ENCODE data around the gene PRKRA. TPM values are rescaled to one million over a fixed set of nuclear protein-coding genes. Genes with fewer than 3 reads are reported as not detected.
A peak's percentile ranks its signal among the peaks of the same experiment; 100 is the strongest.

The PRKRA gene
- total and polyA plus RNA-seq, 9 of the 15 experiments (the other 6 are each of a cell fraction or from before 2014, with no cell fraction given) = 14.1 to 78.1 (median 52.3) TPM

- TF ChIP-seq ZZZ3 (IDR thresholded peaks at IDR 0.05) (no peak), RNF2 (IDR thresholded peaks at IDR 0.05) (peak; percentile 87), ZBTB12 (CRISPR knock-in tag; IDR thresholded peaks at IDR 0.05) (no peak), RERE (CRISPR knock-in tag; IDR thresholded peaks at IDR 0.05; ENCODE audit: borderline replicate concordance) (no peak), GTF2B (IDR thresholded peaks at IDR 0.05; ENCODE audit: extremely low read depth, insufficient read length) (no peak), ZNF253 (CRISPR knock-in tag; conservative IDR thresholded peaks at IDR 0.05) (no peak), TRIM24 (IDR thresholded peaks at IDR 0.05) (peak; percentile 47 to 57; a peak in 2 of 4 replicates), ZBTB8A (IDR thresholded peaks at IDR 0.05; ENCODE audit: partially characterized antibody) (no peak), HIVEP1 (CRISPR knock-in tag; IDR thresholded peaks at IDR 0.05) (0 out of 2 replicates have a peak, but pooled peaks have one; percentile 52), EP300 (IDR thresholded peaks at IDR 0.05; ENCODE audit: low read length) (peak; percentile 79), TCF15 (CRISPR knock-in tag; IDR thresholded peaks at IDR 0.05) (no peak), YBX1 (IDR thresholded peaks at IDR 0.05) (no peak), PML (IDR thresholded peaks at IDR 0.05; ENCODE audit: low read length) (peak; percentile 51; the same call in 1 of the 2 replicates), THRAP3 (IDR thresholded peaks at IDR 0.05; ENCODE audit: borderline replicate concordance) (no peak), ZNF764 (CRISPR knock-in tag; IDR thresholded peaks at IDR 0.05; ENCODE audit: low read depth) (no peak), CREB1 (IDR thresholded peaks at IDR 0.05) (peak; percentile 47), CREB1 (CRISPR knock-in tag; IDR thresholded peaks at IDR 0.05) (peak; percentile 68; the same call in 1 of the 2 replicates), ZNF444 (CRISPR knock-in tag; IDR thresholded peaks at IDR 0.05) (no peak), HOXB6 (CRISPR knock-in tag; IDR thresholded peaks at IDR 0.05; ENCODE audit: borderline replicate concordance) (no peak), DLX4 (CRISPR knock-in tag; IDR thresholded peaks at IDR 0.05) (no peak), GATAD2A (IDR thresholded peaks at IDR 0.05) (peak; percentile 91)
Observed at GRCh38 chr2:178414266-178415247, 36.4 kb downstream of the PRKRA start (continued).

Data from K562 (cell line).